Fibroblast of lung (primary cell): Measurements from ENCODE around the gene LAMB1. TPM values are rescaled to one million over a fixed set of nuclear protein-coding genes. Genes with fewer than 3 reads are reported as not detected.

Source experiments
- DNase-seq, 2 donors: peaks; one replicate each; pipeline versions ENCODE4 v3.0.0 to v3.0.0-alpha.2; 2010; ENCODE audit warnings: low read depth in 2 of 2
- H2AFZ ChIP-seq: 2 replicates; pipeline ENCODE4 v1.5.1; 2012; ENCODE audit warnings: low read length, control low read depth, inconsistent platforms
- H3K27ac ChIP-seq: 2 replicates; pipeline ENCODE4 v1.5.1; 2011; ENCODE audit warnings: low read length, control low read depth; ENCODE audit not compliant: insufficient read depth
- H3K27me3 ChIP-seq: 2 replicates; pipeline ENCODE4 v1.5.1; 2011; ENCODE audit warnings: mild to moderate bottlenecking, low read length; ENCODE audit not compliant: control insufficient read depth, insufficient read depth
- H3K36me3 ChIP-seq: 2 replicates; pipeline ENCODE4 v1.5.1; 2011; ENCODE audit warnings: low read length; ENCODE audit not compliant: control insufficient read depth, insufficient read depth
- H3K4me1 ChIP-seq: 2 replicates; pipeline ENCODE4 v1.5.1; 2011; ENCODE audit warnings: low read length; ENCODE audit not compliant: control insufficient read depth, insufficient read depth; ENCODE audit errors: extremely low read depth
- H3K4me2 ChIP-seq: 2 replicates; pipeline ENCODE4 v1.5.1; 2011; ENCODE audit warnings: low read length, control low read depth; ENCODE audit not compliant: insufficient read depth; ENCODE audit errors: extremely low read depth
- H3K4me3 ChIP-seq, 4 experiments: fragments of 200-600 bp in 1 of 4; sonication (generic) in 1 of 4; replicated peaks in 1 of 4; 2 replicates each; pipeline ENCODE4 v1.5.1; 2011 to 2016; ENCODE audit warnings: low read length in 4 of 4, low read depth in 3 of 4, mild to moderate bottlenecking in 3 of 4, control low read depth in 2 of 4, inconsistent platforms in 1 of 4, mixed read lengths in 1 of 4; ENCODE audit not compliant: insufficient read depth in 1 of 4; ENCODE audit errors: control extremely low read depth in 1 of 4
- H3K79me2 ChIP-seq: 2 replicates; pipeline ENCODE4 v1.5.1; 2012; ENCODE audit warnings: mild to moderate bottlenecking, low read length, inconsistent platforms; ENCODE audit not compliant: control insufficient read depth, insufficient read depth
- H3K9ac ChIP-seq: 2 replicates; pipeline ENCODE4 v1.5.1; 2011; ENCODE audit warnings: mild to moderate bottlenecking, low read length, control low read depth; ENCODE audit not compliant: insufficient read depth
- H3K9me3 ChIP-seq: 2 replicates; pipeline ENCODE4 v1.5.1; 2012; ENCODE audit warnings: low read depth, low read length; ENCODE audit not compliant: control insufficient read depth, insufficient read depth
- H4K20me1 ChIP-seq: 2 replicates; pipeline ENCODE4 v1.5.1; 2011; ENCODE audit warnings: low read length; ENCODE audit not compliant: control insufficient read depth, insufficient read depth; ENCODE audit errors: extremely low read depth
- EZH2 ChIP-seq: IDR thresholded peaks from 2 replicates; pipeline ENCODE4 v1.5.1; 2012; ENCODE audit warnings: low read length, control low read depth, mild to moderate bottlenecking; ENCODE audit errors: missing control alignments
- polyA plus RNA-seq, 2 donors: library from polyadenylated mRNA; depleted of rRNA in 1 of 2; stranded (reverse) in 1 of 2; unstranded in 1 of 2; fragments of >200 nt; gene quantifications; 2 replicates each; pipeline ENCODE4 v1.2.1, GENCODE V29; 2011 to 2012; ENCODE audit warnings: missing spikeins in 1 of 2
- total RNA-seq: library from RNA; depleted of rRNA; stranded (reverse); fragments of >200 nt; gene quantifications from 2 replicates; pipeline ENCODE4 v1.2.1, GENCODE V29; 2014
- TF ChIP-seq, protein P1 (sequence below), 2 donors: IDR thresholded peaks in 1 of 2; conservative IDR thresholded peaks in 1 of 2; 1 replicate in 1 of 2; 2 replicates in 1 of 2; pipeline ENCODE4 v1.5.1; 2011 to 2012; ENCODE audit warnings: low read length in 2 of 2, control low read depth in 1 of 2, inconsistent platforms in 1 of 2, low read depth in 1 of 2, mild to moderate bottlenecking in 1 of 2

The LAMB1 gene
- total and polyA plus RNA-seq, 2 donors (not counting 1 experiment from before 2014, with no cell fraction given) = 428 to 516 TPM

DNA sequence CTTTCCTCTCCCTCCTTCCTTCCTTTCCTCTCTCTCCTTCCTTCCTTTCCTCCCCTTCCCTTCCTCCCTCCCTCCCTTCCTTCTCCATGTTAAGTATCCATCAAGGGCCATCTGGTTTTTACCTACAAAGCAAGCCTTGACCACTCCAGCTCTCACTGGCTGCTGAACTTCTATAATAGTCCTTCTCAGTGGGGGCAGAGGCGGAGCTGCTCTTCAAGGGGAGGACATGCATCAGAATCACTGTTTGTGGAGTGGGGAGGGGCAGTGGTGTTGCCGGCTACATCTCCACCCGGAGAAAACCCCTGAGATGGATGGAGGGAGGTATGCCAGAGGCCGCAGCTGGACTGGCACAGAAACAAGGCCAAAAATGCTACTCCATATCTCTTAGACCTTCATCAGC, 25.9 kb downstream of the LAMB1 start:
- Histone ChIP-seq H3K9me3 (no peaks in the 10 kb centered on the region), H3K4me2 (no peak overlapping the region), H3K27me3 (no peaks in the 10 kb centered on the region), H2AFZ (no peak overlapping the region), H3K27ac (peak overlapping the region; percentile 8), H3K36me3 (peaks cover 41% of the 10 kb centered on the region), H3K4me1 (peaks cover 6% of the 10 kb centered on the region), H3K79me2 (peaks cover 2% of the 10 kb centered on the region), H3K4me3 (no peak overlapping the region), H3K9ac (no peak overlapping the region), H4K20me1 (peaks cover 2% of the 10 kb centered on the region)
- TF ChIP-seq, protein P1, sequence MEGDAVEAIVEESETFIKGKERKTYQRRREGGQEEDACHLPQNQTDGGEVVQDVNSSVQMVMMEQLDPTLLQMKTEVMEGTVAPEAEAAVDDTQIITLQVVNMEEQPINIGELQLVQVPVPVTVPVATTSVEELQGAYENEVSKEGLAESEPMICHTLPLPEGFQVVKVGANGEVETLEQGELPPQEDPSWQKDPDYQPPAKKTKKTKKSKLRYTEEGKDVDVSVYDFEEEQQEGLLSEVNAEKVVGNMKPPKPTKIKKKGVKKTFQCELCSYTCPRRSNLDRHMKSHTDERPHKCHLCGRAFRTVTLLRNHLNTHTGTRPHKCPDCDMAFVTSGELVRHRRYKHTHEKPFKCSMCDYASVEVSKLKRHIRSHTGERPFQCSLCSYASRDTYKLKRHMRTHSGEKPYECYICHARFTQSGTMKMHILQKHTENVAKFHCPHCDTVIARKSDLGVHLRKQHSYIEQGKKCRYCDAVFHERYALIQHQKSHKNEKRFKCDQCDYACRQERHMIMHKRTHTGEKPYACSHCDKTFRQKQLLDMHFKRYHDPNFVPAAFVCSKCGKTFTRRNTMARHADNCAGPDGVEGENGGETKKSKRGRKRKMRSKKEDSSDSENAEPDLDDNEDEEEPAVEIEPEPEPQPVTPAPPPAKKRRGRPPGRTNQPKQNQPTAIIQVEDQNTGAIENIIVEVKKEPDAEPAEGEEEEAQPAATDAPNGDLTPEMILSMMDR (conservative IDR thresholded peaks at IDR 0.05 in 1 of 2, IDR thresholded peaks at IDR 0.05 in 1 of 2; ENCODE audit: low read depth in 1 of 2, low read length in 2 of 2) = no peak
- no peak for TF ChIP-seq EZH2
- DNase-seq = no peak

GRCh38 chr7:107976620-107977019, 26.3 kb downstream of the LAMB1 start:
- Histone ChIP-seq H3K4me3 (no peak overlapping the region), H3K4me2 (no peak overlapping the region), H3K27me3 (no peaks in the 10 kb centered on the region), H4K20me1 (peaks cover 2% of the 10 kb centered on the region), H3K9me3 (no peaks in the 10 kb centered on the region), H3K27ac (no peak overlapping the region), H3K4me1 (peaks cover 9% of the 10 kb centered on the region), H2AFZ (no peak overlapping the region), H3K36me3 (peaks cover 41% of the 10 kb centered on the region), H3K9ac (no peak overlapping the region), H3K79me2 (peaks cover 2% of the 10 kb centered on the region)
- TF ChIP-seq EZH2 = no peak
- TF ChIP-seq, protein P1 (conservative IDR thresholded peaks at IDR 0.05 in 1 of 2, IDR thresholded peaks at IDR 0.05 in 1 of 2; ENCODE audit: low read depth in 1 of 2, low read length in 2 of 2) = no peak
- no peak for DNase-seq

- Histone ChIP-seq H3K36me3 (peaks cover 41% of the 10 kb centered on the region), H3K4me1 (peaks cover 13% of the 10 kb centered on the region), H3K27me3 (no peaks in the 10 kb centered on the region), H2AFZ (no peak overlapping the region), H3K9ac (no peak overlapping the region), H3K4me3 (no peak overlapping the region), H4K20me1 (peaks cover 2% of the 10 kb centered on the region), H3K4me2 (no peak overlapping the region), H3K9me3 (no peaks in the 10 kb centered on the region), H3K79me2 (peaks cover 2% of the 10 kb centered on the region), H3K27ac (no peak overlapping the region)
- no peak for DNase-seq
- no peak for TF ChIP-seq EZH2
- TF ChIP-seq, protein P1 (conservative IDR thresholded peaks at IDR 0.05 in 1 of 2, IDR thresholded peaks at IDR 0.05 in 1 of 2; ENCODE audit: low read depth in 1 of 2, low read length in 2 of 2) = no peak
These were observed 27.5 kb downstream of the LAMB1 start for GRCh38 chr7:107975394-107976013.
